NCI-H345 (cell line): Measurements from ENCODE around the gene UBR4.

ENCODE experiments used
- DNase-seq: peaks from one replicate; lab custom pipeline; 2025; lab: John Stamatoyannopoulos, UW

Gene UBR4

DNA sequence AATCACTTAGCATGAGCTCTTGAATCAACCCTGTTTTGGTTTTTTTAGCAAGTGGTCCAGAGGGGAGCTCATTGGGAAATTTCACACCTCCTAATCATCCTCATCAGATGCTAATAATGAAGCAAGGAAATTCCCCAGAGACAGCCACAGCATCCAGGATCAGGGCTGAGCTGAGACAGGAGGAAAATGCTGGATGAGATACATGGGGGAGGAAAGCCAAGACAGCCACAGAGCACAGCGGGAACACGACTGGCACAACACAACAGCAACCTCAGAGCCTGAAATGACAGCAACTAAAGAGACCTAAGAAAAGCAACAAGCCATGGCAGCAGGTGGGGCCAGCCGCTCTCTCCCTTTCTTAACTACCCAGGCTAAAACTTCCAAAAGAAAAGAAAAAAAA is 70.4 kb downstream of the UBR4 start:
- DNase-seq, result no peak

DNA sequence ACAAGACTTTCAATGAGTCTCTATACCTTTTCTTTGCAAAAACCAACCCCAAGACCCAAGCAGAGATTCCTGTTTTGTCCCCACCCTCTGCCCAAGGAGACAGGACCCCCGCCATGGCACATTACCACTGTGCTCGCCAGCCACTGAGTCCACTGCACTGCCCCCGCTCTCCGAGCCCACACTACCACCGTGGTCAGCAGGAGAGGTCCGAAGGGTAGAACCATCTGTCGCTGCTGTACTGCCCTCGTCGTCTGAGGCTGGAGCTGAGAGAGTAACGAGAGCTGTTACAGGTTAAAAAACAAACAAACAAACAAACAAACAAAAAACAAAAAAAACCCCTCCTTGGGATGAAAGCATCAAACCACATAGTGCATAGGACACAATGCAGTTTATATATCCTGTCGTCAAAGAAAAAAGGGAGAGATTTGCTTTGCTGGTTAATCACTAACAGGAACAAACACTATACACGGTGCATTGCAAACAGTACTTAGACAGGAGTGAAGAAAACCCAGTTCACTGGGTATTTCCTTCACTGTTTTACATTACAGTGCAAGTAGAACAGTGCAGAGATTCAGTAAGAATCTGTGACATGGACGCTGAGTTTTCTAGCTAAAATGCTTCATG is 71.0 kb downstream of the UBR4 start:
- no peak for DNase-seq

DNA sequence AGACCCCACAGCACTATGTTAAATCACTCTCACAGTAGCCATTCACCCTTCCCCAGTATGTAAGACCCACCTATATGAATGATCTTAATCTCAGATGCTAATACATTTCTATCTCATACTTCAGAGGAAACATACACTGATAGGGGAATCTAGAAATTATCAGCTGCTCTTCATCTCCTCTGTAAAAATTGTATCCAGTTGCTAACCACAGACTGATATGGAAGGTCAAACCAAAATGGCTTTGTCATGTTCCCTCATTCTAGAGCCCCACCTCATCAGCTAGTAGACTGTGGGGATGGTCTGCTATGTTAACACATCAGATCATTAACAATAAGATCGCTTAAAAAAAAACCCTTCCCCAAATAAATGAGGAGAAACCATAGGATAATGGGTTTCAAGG is 71.7 kb downstream of the UBR4 start:
- no peak for DNase-seq

DNA sequence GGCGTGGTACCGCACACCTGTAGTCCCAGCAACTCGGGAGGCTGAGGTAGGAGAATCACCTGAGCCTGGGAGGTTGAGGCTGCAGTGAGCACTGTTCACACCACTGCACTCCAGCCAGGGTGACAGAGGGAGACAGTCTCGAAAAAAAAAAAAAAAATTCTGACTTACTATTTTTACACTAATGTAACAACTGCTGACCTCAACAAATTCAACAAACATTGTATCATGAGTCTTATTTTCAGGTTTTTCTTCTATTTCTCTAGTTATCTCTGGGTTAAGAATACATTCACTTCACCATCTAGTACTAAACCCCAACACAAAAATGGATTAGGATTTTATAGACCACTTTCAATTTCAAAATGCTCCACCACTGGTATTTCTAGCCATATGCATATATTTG is 72.9 kb downstream of the UBR4 start:
- no peak for DNase-seq

DNA sequence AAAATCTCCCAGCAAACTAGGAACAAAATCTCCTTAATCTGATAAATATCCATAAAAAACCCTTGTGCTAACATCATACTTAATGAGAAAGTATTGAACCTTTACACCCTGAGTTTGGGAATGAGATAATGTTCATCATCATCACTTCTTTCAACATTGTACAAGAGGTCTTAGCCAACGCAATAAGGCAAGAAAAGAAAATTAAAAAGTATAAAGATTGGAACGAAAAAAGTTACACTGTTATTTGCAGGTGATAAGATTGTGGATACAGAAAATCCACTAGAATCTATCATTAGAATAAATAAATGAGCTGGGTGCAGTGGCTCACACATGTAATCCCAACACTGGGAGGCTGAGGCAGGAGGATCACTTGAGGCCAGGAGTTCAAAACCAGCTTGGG is 76.7 kb downstream of the UBR4 start:
- no peak for DNase-seq

DNA sequence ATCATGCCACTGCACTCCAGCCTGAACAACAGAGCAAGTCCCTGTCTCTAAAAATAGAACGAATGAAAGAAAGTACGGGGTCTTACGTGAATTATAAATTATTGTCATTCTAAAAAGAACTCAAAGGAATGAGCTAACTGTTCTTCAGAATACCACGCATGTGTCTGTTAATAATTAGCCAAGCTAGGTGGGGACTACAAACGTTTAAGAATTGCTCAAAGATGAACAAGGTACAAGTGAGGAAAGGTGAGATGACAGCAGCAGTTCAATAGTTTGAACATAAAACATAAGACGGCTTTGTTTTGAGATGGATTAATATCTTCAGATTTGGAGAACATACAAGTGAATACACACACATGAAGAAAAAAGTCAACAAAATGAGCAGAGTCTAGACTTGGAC is 79.6 kb downstream of the UBR4 start:
- DNase-seq, result no peak

DNA sequence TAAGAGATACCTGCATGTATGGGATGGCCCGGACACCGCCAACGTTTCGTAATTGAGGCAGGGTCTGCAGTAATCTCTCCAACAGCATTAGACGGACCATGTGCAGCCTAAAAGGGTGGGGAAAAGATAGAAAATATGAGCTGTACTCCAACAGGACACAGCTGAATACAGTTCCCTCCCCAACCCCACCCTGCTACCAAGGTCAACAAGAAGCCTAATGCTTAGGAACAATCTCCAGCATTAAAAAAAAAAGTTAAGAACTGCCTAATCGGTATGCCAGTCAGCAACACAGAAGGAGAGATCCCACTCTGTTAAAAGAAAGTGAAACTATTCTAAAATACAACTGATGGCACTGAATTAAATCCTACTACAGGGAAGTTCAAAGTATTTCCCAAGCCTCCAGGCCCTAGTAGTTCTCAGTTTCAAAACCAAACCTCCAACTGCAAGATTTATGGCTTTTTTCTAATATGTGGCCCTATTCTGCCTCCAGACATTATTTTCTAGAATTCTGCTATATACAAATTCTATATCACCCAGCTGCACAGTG is 81.0 kb downstream of the UBR4 start:
- no peak for DNase-seq

DNA sequence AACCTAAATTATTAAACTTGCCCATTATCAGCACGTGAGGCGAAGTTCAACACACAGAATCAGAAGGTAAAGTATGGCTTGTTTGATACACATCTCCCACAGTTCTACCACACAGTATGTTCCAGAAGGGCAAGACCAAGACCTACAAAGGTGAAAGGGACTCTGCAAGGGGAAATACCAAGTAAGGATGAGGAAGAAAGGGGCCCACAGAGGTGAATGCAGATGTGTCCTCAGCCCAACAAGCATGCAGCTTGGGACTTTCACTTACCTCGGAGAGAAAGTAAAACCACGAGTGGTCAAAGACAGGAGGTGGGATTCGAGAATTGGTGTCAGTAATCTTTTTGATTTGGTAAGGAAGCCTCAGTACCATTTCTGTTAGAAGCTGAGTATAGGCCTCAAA is 85.8 kb downstream of the UBR4 start:
- no peak for DNase-seq

DNA sequence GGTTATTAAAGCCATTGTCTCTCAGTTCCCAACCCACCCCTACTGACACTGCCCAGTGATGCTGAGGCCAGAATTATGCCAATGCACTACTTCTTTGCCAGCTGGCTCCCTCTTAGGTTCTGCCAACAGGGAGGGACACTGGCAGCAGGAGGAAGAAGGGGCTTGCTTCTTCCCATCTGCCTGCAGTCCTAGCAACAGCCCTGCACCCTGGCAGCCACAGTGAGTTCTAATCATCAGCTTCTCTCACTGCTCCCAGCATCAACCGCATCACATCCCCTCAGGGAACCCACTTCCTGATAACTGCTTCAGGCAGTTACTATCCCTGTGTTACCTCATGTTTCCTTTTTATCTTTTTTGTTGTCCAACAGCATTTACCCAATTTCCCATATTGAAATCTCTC is 86.2 kb downstream of the UBR4 start:
- no peak for DNase-seq

DNA sequence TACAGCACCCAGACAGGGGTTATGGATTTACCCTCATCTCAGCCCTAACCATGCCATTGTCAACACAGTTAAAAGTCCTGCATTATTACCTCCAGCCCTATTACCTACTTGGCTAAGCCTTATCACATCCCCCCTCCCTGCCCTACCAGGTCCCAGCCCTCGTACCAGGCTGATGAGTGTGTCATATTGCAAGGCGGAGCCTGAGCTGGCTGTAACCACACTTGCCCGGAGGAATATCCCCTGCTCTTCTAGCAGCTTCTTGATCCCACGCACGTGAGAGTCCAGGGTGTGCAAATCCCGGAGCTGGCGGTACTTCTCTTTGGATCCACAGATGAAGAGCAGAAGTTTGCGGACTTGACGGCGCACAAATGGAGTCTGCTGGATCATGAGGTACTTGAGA is 87.4 kb downstream of the UBR4 start:
- no peak for DNase-seq

DNA sequence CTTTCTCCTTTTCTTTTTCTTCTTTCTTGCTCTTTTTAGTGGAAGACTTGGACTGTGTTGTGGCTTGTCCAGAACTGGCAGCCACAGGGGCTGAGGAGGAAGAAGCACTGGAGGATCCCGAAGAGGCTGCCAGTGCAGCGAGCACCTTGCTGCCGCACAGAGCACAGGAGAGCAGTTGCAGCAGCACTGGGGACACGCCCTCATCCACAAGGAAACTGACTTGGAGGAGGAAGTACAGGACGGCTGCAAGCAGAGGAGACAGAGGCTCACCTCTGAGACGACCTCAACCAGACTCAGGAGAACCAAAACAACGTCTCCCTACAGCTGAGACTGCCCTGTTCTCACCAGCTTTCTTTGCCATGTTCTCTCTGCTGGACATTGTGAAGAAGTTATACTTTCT is 88.9 kb downstream of the UBR4 start:
- DNase-seq, result no peak

DNA sequence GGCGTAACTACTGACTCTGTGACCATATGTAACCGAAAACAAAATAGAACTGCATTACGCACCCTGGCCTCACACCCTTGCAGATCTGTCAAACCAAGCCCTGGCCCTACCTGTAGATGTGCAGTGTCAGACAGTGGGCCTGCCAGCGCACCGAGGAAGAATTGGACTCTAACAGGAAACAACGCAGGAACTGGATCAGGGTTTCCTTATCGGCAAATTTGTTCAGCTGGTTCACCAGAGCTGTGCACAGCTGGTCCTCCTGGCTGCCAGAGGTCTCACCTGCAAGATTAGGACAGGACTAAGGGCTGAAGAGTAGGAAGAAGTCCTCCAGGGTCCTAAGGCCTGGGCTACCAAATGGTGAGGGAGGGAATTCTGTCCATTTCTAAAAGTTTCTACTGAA is 90.0 kb downstream of the UBR4 start:
- DNase-seq, result no peak

DNA sequence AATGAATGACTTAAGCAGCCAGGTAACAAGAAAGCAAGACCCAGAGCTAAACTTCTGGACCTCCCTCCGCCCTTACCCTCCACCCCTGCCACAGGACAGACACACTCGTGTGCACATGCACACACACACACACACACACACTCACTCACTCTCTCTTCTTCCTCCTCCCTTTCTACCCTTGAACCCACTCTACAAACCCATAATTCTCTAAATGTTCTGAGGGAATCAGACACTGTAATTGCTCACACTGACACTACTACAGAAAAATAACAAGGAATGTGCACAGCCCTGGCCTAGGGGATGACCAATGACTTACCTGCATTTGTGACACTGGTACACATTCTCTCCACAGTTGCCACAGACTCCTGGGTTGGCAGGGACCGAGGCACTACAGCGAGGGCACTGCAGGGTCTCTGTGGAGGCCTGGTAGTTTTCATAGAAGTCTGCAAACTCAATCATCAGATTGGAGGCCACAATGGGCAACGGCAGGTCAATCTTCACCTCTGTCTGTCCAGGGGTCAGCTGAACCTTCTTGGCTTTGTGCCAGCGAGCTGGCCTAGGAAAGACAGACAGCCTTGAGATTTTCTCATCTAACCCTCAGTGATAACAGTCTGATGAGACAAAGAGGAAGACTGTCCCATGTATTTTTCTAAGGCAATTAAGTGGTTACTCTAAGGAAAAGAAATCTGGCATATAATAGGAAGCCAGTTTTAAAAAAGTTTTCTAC is 94.8 kb downstream of the UBR4 start:
- no peak for DNase-seq

DNA sequence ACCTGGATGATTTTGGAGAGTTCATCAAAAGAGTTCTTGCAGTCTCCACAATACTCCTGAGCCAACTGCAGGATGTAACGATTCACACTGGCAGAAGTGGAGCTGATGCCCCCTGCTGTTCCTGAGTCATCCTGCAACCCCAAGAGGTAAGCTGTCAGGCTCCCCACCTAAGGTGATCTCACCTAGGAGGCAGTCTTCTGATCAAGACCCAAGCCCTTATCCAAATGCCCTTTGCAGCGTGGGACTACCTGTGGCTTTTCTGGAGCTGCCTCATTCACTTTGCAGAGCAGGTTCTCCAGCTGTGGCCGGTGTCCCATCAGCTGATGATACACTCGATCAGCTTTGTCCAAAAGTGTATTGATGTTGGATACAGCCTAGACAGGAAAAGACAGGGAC is 96.4 kb downstream of the UBR4 start:
- no peak for DNase-seq

DNA sequence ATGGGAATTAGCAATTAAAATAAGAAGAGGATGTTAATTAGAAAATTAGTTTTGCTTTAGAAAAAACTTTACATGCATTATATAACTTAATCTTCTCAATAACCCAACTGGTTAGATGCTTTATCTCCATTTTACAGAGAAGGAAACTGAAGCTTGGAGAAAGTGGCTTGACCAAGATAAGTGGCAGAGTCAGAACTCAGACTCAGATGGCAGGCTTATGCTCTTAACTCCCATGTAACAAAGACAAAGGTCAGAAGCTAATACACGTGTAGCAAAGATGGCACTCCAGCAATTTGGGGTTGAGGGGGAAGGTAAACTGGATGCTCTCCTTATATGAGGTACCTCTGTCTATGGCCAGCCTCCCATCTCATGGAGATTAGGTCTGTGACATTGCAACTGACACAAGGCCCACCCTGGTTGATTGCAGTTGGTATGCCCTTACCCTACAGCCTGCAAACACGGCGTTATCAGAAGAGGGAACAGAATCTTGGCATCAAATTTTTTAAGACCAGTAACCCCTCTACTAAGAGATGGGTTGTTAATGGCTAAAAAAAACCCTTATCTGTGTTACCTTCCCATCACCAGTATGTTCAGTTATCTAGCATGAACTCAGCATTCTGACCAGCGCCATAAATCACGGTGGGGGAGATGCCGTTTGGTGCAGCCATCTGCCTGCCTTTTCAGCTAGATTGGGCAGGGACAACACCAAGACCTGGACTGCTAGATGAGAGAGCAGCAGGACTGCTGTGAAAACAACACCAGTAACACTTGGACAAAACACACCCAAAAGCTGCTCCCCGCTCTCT is 97.0 kb downstream of the UBR4 start:
- DNase-seq, result no peak

DNA sequence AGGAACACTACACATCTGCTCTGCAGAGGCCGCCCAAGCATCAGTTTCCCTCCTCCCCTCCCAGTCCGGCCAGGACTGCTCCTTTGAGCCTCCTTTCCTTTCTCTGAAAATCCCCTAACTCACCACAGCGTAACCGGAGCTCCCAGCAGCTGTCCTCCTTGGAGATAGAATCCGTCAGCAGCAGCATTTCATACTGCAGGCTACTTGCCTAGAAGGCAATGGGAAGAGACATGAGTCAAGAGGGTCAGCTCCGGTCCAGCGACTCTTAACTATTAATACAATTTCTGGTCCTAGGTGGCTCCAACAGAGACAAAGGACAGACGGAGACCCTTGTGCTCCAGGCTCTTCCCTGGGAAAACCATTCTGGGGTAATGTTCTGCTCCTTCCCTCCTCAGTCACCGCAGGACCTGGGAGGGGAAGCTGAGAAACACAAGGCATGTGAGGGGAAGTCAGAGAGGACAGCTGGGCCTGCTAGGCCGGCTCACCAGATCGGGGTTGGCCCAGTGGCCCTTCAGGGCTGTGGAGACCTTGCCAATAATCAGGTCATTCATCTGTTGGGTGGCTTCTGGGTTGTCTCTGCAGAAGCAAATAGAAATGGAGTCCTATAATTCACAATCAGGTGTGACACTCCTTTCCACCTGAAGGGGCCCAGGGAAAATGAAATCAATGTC is 99.7 kb downstream of the UBR4 start:
- no peak for DNase-seq

DNA sequence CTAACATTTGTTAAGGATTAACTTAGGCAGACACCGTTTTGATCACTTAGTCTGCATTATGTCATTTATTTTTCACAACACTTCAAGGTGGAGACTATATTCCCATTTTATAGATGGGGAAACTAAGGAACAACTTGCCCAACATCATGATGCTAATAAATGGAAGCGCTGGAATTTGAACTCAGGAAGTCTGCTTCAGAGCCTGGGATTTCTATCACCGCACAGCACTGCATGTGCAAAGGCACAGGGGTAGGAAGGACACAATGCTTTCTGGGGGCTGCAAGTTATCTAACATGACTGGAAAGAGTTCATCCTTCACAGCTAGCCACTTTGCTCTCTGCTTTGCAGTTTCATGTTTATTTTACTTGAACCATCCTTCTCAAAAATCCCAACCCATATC is 100.5 kb downstream of the UBR4 start:
- DNase-seq, result no peak

DNA sequence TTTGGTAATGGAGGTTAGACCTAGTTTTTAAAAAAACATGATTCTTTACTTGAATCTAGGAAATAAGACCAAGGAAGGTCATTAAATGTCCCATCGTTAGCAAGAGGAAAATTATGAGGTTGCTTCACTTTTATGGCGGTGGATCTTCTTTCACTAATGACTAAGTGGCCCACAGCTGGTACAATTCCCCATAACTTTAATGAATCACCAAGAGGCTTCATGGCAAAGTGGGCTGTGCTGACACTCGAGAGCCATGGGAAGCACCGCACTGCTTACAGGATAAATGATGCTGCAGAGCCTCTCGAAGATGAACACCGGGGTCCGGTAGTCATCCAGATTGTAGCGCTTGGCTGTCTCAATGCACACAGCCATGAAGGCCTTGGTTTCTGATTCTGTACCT is 108.8 kb downstream of the UBR4 start:
- no peak for DNase-seq

DNA sequence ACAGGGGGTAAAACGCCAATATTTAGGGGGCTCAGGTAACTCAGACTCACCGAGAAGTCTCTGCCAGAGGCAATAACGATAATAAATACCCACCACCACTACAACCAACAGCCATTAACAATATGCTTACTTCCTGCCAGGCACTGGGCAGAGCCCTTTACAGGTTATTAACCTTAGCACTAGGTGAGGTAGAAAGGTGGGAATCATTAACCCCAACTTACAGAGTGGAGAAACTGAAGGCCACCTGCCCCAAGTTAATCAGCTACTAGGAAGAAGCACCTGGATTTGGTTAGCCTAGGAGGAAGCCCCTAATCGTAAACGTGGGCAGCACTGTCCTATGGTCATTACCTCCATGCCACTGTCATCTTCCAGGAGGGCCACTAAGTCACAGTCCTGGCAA is 110.0 kb downstream of the UBR4 start:
- DNase-seq, result no peak

DNA sequence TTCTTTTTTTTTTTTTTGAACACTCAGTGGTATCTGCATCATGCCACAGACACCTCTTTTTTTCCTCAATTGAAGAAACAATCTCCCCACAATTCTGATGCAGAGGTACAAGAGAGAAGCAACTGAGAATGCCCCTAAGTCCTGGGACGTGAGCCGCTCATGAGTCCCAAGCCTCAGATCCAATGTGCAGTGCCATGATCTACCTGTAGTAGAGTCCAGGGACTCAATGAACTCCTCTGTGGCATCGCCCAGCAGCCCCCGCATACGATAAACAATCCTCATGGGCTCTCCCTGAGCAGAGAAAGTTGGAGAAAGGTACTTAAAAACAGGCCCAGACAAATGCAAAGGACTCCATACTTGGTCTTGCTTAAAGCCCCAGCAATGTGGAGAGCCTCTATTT is 113.1 kb downstream of the UBR4 start:
- DNase-seq, result no peak

DNA sequence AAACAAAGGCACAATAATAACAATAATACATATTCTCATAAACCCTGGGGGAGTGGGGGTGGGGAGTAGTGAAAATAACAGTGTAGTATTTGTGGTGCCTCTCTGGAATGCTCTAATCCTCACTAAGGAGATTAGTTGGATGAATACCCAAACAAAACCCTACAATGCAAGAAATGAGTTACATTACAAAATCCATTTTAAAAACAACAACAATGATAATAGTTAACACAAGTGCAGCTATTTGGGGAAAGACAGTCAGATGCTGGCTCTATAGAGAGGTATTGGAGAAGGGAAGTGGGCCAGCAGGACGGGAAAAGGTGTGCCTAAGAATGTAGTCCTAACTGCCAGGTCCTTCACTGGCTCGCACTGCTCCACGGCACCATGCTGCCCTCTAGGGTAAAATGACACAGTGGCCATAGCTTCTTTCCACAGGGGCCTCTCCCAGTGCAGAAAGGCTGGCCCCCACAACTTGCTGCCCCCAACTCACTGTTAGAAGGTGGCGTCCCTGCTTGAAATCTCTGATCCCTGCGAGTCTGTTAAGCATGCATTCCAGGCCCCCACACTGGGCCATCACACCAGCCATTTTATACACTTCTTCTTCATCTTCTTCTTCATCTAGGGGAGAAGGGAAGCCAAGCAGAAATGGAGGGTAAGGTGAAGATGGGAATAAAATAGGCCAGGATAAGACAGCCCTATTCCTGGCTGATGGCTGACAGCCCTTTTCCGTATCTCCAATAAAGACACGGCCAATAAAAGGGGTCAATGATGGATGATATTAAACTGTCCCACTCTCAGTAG is 113.8 kb downstream of the UBR4 start:
- DNase-seq, result no peak
